Activated CD4-positive, alpha-beta T cell treated with anti-CD3 and anti-CD28 coated beads, Interleukin-2, Interleukin-6, amounts not matched to agents 100 ng/mL and 50 ng/mL, durations not matched to agents 16 hours and 8 hours (primary cell): Measurements from ENCODE around the gene SEL1L3.

ENCODE experiments used
- DNase-seq: peaks from one replicate; pipeline ENCODE4 v3.0.0-alpha.2; 2020

Gene SEL1L3

DNA sequence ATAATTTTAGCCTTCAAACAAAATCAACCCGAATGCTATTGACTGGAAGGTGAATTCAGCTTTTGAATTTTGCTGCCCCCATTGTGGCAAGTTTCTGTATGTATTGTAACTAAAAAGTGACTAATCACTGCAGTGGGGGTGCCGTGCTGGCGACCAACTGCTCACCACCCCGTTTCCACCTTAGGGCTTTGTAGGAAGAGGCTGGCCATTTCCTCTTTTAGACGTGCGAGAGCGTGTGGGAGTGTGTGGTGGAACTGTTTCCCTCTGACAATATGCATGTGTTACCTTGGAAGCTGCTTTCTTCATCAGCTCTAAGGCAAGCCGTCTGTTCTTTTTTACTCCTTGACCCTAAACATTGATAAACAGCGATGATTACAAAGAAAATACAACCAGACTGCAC lies 78.8 kb downstream of the SEL1L3 start:
- DNase-seq = peak; percentile 13

DNA sequence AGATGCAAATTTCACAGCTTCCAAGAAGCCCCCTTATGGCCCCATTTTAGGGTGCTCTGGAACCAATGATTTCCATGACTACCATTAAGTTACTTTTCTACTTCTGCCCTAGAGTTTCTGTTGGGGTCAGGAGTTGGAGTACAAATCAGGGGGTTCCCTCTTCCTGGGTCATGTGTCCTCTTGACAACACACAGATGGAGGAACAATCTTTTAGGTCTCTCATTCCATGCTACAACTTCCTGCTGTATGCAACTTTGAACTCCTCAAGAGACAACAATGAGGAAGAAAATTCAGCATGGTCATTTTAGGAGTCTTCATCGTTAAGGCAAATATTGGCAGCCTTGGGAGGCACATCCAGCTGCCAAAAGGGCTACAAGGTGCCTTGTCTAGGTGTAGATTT lies 79.7 kb downstream of the SEL1L3 start:
- no peak for DNase-seq

GRCh38 chr4:25782482-25782881 lies 80.3 kb downstream of the SEL1L3 start:
- DNase-seq = no peak

DNA sequence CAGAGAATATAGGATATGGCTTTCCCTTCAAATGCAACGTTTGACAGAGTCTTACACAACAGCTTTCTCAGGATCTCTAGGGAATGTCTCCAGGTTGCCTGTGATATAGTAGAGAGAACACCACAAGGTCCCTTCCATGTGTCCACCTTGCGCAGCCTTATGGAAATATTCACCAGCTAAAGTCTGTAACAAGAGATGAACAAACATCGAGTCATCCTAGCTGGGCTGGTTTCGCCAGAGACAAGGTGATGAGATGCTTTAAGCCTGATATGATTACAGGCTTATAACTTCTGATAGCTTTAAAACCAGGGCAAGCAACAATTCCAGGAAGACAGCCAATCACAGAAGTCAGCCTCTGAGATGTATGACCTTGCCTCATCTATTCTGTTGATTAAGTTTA lies 83.8 kb downstream of the SEL1L3 start:
- DNase-seq = no peak

DNA sequence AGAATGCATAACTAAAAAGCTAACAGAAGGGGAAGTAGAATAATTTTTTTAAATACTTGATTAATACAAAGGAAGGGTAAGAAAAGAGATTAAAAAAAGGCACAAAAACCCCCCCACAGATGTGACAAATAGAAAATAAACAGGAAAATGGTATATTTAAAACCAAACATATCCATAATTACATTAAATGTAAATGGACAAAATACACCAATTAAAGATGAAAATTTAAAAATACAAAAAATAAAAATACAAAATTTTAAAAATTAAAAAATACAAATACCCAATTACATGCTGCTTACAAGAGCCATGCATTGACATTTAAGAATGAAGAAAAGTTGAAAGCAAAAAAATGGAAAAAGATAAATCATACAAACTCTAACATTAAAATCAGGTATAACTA lies 86.0 kb downstream of the SEL1L3 start:
- DNase-seq = no peak

- no peak for DNase-seq
These were observed 87.6 kb downstream of the SEL1L3 start for GRCh38 chr4:25775166-25775565.

GRCh38 chr4:25773358-25773757 lies 89.4 kb downstream of the SEL1L3 start:
- no peak for DNase-seq

- no peak for DNase-seq
These were observed 91.1 kb downstream of the SEL1L3 start for GRCh38 chr4:25771672-25772071.

GRCh38 chr4:25770847-25771246 lies 91.9 kb downstream of the SEL1L3 start:
- DNase-seq = no peak

DNA sequence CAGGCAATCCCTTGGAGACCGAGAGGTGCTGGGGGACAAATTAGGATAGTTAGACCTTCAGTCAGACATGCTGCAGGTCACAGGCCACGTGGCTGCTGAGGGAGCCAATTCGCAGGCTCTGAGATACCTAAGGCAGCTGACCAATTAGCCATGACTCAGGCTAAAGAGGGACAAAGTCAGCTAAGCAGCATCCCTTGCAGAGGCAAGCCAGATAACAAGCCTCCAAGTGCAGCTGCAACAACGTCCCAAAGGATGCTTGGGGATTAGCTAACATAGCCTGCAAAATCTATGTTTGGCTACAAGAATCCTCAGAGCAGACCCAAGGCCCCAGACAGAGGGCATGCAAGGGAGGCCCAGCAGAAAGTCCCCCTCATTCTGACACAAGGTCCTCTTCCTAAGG lies 93.5 kb downstream of the SEL1L3 start:
- DNase-seq = no peak

- DNase-seq = peak; percentile 32
These were observed 94.7 kb downstream of the SEL1L3 start for GRCh38 chr4:25767877-25768725.

DNA sequence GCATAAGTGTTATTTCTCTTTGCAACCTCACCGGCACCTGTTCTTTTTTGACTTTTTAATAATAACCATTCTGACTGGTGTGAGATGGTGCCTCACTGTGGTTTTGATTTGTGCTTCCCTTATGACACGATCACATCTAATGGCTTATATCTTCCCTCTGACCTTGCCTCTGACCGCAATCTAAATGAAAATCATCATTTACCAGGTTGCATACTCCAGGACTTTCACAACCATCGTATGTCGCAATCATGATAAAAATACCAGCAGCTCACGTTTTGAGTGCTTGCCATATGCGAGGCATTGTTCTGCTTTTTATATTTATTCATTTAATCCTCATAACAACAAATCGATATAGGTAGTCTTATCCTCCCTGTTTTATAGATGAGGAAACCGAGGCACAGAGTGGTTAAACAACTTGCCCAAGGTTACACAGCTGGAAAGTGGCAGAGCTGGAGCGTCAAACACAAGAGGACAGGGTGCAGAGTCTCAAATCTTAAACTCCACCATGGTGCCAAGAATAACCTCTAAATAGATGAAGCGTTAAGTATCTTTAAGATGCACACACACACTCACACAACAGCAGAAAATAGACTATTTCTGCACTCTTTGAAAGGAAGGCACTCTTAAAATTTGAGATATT lies 102.2 kb downstream of the SEL1L3 start:
- DNase-seq = no peak

GRCh38 chr4:25760048-25760447 lies 102.7 kb downstream of the SEL1L3 start:
- no peak for DNase-seq

DNA sequence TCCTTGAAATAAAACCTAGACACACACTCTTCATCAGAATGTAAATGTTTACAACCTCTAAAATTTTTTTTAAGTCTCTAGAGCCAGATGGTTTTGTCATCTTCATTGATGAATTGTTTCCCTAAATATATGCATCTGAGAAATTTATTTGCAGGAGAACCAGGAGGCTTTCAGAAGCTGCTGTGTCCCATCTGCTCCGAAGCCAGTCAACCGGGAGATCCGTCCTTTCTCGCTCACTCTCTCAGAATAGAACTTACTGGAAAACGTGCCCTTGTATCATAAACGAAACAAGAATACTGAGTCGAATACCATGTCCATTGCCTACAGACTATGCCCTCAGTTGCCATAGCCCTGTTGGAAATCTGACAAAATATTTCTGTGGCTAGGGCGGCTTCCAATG lies 103.7 kb downstream of the SEL1L3 start:
- no peak for DNase-seq

DNA sequence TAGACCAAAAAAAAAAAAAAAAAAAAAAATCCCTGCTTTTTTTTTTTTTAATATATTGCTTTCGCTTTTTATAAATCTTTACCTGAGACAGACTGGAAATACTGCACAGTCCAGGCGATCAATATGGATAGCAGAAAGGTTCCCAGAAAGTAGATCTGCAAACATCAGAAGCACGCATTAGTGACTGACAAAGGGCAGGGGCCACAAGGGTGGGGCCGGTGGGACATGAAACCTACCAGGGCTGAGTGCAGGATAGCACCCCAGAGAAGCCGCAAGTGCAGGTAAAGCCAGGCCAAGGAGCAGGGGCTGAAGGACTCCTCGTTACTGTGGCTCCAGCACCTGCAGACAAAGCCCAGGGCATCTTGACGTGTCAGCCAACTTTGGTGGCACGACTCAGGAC lies 105.3 kb downstream of the SEL1L3 start:
- no peak for DNase-seq

GRCh38 chr4:25756503-25756902 lies 106.3 kb downstream of the SEL1L3 start:
- DNase-seq = no peak

DNA sequence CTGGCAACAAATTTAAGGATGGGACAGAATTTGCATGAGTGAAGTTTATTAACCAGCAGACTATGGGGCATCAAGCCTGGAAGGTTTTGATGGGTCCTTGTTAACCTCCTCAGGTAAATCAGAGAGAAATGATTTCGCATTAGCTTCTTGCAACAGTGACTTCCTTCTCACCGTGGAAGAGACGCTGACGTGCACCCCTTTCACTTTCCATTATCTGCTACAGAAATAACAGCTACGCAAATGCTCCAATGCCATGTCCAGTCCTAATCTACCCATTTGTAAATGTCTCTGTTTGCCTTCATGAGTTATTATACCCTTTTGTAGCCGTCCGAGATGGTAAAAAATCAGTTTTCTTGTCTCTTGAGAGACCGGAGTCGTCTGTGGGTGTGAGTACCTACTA lies 106.9 kb downstream of the SEL1L3 start:
- DNase-seq = no peak

DNA sequence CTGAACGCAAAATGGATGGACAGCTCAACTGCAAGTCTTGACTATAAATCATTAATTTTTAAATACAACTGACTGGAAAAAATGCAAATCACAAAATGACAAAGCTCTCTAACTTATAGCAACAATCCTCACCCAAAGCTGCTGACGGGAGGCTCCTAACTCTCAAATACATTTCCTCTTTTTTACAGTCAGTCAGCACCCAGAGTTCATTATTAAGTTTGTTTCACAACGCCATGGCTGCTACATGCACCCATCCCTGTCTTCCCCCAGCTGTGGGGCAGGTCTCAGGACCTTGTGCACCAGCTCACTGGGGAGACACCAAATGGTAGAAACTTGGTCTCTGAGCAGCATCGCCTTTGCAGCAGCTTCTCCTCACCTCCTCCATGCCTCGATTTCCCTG lies 109.5 kb downstream of the SEL1L3 start:
- no peak for DNase-seq

DNA sequence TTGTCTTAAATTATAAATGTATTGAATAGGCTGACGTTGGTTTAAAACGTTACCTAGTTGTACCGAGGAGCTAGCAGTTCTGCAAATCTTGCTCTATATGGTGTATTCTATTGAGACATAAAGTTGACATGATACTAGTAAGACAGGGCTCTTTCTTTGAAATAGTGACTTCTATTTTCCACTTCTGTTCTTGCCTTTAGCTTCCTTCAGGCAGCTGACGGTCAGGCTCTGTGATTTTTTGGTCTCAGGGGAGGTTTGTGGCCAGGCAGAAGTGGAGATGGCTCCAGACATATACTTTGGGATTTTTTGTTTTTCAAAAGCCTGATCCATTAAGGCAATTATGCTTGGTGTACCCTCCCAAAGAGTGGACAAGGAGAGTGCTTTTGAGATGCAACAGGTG lies 111.9 kb downstream of the SEL1L3 start:
- DNase-seq = no peak

- DNase-seq = no peak
These were observed 113.5 kb downstream of the SEL1L3 start for GRCh38 chr4:25749150-25749794.

DNA sequence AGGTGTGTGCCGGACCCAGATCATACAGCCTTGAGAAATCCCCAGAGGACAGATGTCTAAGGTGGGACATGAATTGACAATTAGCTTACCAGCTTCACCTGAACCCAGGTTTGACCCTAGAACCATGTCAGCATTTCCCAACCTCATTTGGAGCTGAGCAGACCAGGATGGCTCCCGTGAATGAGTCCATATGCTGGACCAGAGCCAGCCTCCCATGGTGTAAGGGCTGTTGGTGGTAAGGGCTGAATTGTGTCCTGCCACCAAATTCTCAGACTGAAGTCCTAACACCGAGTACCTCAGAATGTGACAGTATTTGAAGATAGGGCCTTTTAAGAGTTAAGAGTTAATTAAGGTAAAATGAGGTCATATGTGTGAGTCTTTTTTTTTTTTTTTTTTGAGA lies 118.8 kb downstream of the SEL1L3 start:
- no peak for DNase-seq

DNA sequence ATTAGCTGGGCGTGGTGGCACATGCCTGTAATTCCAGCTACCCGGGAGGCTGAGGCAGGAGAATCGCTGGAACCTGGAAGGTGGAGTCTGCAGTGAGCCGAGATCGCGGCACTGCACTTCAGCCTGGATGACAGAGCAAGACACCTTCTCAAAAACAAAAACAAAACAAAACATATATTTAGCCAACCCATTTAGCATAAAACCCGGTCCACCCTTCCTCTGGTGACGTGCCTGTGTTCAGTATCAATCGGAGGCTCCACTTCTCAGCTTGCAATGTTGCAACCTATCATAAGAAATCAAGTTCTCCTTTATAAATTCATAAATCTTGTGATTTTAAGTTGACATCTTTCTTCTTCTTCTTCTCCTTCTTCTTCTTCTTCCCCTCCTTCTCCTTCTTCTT lies 133.2 kb downstream of the SEL1L3 start:
- DNase-seq = no peak

- no peak for DNase-seq
These were observed 133.9 kb downstream of the SEL1L3 start for GRCh38 chr4:25728886-25729285.
